ENCODE measurements around the gene RBM15B.
"Not testable (repeated sequence)": the region's sequence is repeated elsewhere in the genome, so short reads cannot be mapped to it uniquely, and the experiment has no call there.

RBM15B gene, protein sequence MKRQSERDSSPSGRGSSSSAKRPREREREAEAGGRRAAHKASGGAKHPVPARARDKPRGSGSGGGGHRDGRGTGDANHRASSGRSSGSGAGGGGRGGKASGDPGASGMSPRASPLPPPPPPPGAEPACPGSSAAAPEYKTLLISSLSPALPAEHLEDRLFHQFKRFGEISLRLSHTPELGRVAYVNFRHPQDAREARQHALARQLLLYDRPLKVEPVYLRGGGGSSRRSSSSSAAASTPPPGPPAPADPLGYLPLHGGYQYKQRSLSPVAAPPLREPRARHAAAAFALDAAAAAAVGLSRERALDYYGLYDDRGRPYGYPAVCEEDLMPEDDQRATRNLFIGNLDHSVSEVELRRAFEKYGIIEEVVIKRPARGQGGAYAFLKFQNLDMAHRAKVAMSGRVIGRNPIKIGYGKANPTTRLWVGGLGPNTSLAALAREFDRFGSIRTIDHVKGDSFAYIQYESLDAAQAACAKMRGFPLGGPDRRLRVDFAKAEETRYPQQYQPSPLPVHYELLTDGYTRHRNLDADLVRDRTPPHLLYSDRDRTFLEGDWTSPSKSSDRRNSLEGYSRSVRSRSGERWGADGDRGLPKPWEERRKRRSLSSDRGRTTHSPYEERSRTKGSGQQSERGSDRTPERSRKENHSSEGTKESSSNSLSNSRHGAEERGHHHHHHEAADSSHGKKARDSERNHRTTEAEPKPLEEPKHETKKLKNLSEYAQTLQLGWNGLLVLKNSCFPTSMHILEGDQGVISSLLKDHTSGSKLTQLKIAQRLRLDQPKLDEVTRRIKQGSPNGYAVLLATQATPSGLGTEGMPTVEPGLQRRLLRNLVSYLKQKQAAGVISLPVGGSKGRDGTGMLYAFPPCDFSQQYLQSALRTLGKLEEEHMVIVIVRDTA

DNA sequence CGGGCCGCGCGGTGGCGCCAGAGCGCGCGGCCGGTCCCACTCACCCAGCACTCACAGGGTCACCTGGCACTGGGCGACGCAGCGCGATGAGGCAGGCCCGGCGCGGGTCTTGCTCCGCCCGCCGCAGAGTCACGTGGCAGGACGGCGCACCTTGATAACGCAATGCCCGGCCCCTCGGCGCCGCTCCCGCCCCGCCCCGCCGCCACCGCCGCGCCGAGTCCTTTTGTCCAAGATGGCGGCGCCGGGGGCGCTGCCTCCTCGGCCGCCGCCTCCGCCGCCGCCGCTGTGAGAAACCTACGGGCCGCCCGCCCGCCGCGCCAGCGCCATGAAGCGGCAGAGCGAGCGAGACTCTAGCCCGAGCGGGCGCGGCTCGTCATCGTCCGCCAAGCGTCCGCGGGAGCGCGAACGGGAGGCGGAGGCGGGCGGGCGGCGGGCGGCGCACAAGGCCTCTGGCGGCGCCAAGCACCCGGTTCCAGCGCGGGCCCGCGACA, at the start of gene RBM15B:
Gene RBM15B (plus strand): TSS at position 211 of the 491 bp plus-strand sequence. CDS start 115 bp downstream, at position 326.
- peak; percentile 98 for DNase-seq

DNA sequence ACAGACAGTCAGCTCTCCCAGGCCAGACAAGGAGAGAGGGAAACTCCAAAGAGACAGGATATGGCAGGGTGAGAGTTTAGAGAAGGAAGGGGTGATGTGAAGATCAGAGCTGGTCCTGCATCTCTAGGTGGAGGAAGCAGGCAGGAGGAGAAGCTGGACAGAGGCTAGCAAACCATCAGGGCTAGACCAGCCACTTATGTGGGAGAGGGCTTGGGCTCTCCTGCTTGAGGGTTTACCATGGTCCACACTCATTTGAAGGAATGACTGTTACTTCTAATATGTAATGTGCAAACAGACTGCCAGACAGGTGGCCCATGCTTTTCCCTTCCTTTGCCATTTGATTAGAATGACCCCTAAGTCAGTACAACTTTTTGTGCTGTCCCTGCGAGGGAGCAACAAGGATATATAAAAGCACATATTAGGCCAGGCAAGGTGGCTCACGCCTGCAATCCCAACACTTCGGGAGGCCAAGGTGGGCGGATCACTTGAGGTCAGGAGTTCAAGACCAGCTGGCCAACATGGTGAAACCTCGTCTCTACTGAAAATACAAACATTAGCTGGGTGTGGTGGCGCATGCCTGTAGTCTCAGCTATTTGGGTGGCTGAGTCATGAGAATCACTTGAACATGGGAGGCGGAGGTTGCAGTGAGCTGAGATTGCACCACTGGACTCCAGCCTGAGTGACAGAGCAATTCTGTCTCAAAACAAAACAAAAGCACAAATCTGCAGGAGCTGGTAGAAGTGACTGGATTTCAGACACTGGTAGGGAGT, 47.0 kb upstream of the RBM15B start:
- no peak for DNase-seq

DNA sequence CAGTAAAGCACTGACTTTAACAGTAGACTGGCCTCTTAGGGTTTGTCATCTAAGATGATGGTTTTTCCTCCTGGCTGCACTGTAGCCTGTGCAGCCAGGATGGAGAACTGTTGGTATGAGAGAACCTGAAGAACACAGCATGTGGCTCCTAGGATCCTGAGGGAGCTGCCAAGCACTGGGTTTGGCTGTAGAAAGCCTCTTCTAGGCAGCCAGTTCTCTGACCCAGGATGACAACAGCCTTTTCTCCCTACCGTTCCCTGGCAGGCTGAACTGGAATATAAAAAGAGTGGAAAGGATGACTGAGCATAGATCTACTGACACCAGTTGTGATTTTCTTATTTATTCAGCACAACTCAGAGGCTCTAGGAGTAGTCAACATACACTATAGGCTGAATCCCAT, 40.3 kb upstream of the RBM15B start:
- DNase-seq = no peak

DNA sequence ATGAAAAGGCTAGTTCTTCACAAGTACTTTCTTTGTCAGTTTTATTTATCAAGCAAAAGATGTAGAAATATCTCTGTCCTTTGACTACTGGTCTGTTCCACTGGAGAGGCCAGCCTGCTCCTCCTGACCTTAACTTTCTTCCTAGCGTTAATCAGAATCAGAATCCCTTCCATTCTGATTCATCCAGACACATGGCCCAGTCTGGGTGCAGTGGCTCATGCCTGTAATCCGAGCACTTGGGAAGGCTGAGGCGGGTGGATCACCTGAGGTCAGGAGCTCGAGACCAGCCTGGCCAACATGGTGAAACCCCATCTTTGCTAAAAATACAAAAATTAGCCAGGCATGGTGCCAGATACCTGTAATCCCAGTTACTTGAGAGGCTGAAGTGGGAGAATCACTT, 38.0 kb upstream of the RBM15B start:
- no peak for DNase-seq

DNA sequence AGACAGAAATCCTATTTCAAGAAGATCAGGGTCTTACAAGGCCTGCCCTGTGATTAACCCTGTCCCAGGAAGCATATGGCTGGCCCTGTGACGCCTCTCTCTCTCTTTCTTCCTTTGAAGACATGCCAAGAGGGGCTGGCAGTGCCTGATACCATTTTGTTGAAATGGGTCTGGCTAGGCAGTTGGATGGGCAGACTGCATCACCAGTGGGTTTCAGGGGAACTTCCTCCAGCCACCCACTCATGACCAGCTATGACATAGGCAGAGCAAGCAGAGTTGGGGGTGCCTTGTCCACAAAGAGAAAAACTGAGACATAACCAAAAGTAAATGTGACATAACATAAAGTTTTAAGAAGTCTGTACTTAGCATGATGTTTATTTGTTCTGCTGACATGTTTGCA, 37.4 kb upstream of the RBM15B start:
- DNase-seq = peak; percentile 61

DNA sequence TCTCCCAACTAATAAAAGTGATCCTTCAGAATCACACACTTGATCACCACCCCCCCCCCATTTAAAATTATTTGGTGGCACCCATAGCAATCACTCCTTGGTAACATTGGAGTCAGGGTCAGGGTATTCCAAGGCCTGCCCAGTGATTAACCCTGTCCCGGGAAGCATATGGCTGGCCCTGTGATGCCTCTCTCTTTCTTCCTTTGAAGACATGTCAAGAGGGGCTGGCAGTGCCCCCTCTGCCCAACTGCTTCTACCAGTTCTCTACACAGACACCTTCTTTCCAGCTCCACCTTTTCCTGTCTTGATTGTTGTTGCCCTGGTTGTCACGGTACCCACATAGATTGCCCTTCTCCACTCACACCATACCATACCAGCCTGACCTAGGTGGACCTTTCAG, 36.9 kb upstream of the RBM15B start:
- DNase-seq = no peak

DNA sequence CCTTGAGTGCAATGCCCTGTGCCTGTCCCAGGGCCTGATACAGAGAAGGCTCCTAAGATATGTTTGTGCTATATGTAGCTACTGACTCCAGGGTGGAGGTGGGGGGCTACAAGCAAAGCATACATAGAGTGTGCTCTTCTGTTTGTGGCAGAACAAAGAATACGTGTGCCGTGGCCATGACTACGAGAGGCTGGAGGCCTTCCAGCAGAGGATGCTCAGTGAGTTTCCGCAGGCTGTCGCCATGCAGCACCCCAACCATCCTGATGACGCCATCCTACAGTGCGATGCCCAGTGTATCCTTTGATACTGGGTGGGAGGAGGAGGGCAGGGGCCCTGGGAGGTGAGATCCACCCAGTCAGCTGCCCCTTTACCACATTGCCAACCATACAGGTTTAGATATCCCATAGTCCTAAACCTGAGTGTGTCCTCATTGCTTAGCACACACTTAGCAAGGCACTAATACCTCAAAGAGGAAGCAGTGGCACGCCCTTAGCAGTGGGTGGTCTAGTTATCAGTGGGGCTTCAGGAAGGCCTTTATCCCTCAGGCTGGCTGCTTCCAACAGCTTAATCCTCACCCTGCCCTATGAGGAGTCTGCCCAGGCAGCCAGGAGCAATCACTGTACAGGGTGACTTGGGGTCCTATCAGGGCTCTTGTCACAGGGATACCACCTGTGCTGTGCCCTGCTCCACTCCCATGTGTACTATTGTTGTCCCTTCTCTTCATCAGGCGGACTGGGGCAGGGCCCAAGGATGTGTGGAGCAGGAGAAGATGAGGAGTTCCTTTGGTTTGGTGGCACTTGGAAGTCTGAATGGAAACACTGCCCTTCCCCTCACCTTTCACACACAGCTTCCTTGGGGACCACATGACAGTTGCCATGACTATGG, 36.1 kb upstream of the RBM15B start:
- DNase-seq = peak; percentile 40

DNA sequence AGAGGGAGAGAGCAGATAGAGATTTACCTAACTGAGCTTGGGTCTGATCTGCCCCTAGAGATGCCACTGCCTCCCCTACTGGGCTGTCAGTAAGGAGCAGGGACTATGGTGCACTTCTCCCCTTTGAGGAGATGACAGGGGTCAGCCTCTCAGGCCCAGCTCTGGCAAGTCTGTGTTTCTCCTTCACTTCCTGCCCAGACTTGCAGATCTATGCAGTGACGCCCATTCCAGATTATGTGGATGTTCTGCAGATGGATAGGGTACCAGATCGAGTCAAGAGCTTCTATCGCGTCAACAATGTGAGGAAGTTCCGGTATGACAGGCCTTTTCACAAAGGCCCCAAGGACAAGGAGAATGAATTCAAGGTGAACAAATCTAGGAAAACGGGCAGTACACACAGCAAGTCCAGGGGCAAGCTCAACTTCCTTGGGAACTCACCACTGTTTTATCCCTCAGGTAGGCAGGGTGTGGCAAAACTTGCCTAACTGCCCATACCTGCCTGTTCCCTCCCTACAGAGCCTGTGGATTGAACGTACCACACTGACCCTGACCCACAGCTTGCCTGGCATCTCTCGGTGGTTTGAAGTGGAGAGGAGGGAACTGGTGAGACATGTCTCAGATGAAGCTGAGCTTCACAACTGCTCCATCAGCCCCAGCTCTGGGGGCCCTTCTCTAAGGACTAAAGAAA, 35.0 kb upstream of the RBM15B start:
- DNase-seq = no peak

DNA sequence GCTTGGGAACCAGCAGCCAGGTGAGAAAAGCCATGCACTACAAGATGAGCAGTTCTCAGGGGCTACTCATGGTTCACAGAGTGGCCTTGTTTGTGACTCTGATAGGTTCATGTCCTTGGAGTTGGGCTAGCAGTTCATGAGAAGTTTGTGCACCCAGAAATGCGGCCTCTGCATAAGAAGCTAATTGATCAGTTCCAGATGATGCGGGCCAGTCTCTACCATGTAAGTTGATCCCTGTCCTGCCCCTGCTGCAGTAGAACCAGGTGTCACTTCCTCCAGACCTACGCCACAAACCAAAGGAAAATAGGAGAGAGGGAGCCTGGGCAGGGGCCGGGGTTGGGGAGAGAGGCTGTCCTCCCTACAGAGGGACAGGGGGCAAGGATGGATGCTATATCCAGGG, 33.2 kb upstream of the RBM15B start:
- no peak for DNase-seq

DNA sequence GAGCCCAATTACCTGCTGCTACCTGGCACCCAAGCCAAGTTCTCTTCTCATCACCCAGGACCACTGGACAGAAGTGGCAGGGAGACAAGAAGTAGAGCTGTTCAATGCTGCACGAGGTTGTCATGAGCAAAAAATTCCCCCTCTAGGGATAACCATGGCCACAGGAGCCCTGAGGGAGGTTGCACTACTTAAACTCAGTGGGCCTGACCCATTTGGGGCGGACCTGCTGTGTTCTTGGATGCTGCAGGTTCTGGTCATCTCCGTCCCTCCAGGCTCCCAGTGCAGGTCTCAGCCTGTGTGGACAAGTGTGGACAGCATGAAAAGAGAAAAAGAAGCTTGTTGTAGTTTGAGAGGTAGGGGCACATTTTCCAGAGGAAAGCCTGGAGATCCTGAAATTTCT, 32.1 kb upstream of the RBM15B start:
- no peak for DNase-seq

DNA sequence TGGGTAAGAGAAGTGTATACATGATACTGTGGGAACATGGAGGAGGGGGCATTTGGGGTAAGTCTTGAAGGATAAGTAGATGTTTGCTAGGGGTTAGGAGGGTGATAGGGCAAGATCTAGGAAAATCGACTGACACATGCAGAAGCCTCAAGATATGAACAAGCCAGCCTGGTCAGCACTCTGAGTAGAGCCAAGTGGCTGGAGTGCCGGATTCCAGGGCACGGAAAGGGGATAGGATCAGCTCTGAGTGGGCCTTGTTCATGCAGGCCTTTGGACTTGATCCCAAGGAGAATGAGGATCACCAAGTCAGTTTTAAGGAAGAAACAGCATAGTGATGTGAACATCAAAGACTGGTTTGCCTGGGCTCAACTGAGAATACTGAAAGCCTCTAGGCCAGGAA, 30.3 kb upstream of the RBM15B start:
- DNase-seq = no peak

DNA sequence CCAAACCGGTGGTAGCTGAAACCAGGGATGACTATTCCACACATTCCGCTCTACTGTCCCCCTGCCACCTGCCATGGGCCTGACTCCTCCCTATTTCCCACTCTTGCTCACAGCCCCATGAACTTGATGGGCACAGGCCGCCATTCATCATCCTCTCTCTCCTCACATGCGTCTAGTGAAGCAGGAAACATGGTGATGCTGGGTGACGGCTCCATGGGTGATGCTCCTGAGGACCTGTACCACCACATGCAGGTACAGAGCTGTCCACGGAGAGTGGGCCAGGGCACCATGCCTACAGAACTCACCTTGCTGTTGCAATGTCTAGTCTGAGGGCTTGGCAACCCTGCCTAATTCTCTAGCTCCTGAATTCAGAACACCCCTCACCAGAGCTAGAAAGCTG, 29.3 kb upstream of the RBM15B start:
- no peak for DNase-seq

DNA sequence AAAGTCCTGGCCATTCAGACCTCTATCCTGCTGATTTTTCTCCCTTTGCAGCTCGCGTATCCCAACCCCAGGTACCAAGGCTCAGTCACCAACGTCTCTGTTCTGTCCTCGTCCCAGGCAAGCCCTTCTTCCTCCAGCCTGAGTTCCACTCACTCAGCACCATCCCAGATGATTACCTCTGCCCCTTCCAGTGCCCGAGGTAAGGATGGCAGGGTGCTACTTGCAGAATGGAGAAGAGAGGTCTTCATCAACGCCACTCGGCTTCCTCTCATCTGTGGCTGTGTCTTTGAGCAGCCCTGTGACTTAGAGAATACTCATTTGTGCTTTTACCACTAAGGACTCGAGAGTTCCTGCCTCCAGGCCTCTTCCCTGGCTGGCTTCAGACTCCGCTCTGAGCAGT, 28.6 kb upstream of the RBM15B start:
- DNase-seq = no peak

DNA sequence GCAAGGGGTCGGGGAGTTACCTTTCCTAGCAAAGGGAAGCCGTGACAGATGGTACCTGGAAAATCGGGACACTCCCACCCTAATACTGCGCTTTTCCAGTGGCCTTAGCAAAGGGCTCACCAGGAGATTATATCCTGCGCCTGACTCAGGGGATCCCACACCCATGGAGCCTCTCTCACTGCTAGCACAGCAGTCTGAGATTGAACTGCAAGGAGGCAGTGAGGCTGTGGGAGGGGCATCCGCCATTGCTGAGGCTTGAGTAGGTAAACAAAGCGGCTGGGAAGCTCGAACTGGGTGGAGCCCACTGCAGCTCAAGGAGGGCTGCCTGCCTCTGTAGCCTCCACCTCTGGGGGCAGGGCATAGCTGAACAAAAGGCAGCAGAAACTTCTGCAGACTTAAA, 22.8 kb upstream of the RBM15B start:
- DNase-seq = not testable (repeated sequence)

DNA sequence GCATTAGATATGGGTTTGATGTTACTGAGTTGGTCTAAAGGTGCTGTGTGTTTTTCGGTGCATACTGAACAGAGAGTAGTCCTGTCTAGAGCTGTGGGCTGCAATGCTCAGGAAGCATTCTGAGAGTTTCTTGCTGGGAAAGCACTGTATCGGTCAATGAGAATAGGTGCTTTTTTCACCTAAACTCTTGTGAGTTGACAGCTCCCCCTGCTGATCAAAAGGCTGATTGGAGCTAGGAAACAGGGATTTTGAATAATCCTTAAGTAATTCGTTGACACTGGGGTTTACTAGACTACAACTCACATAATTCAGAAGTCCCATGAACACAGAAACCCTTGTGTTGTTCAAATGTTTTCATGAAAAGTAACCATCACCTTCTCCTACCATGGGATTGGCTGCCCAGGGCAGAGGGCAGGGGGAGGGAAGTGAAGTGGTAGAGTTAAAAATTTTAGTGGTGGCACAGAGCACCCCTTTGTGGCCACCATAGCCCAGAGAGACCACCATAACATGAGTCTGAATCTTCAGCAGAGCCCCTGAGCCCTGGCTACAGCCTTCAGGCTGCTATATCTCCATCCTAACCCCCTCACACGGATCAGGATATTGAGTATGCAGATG, 19.0 kb upstream of the RBM15B start:
- peak; percentile 88 for DNase-seq

DNA sequence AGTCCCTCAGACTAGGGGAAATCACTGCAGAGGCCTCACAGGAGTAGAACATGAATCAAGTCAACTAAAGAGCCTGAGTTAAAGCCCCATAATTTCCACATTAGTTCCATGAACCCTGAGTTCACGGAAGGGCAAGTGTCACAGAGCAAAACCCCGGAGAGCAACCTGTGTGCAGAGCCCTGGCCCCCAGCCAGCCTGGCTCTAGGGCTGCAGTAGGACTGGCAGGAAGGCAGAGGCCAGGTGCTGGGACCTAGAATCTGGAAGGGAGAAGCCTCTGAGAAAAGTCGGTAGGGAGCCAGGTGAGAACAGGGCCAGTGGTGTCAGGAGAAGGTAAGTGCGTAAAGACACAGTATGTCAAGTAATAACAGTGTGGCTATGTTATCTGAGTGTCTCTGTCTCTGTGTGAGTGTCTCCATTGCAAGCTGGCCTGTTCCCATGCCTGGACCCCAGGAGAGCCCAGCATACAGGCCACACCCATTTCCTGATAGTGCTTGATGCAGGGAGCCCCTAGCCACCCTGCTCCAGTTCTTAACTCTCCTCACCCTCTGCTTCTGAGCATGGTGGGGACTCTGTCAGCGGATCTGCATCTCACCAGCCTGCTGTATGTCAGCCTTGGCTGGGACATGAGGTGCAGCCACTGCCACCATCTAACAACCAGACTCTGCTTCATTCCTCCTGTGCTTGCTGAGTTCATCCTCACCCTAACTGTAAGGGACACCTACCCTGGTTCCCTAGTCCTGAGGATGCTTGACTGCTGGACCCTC, 17.2 kb upstream of the RBM15B start:
- no peak for DNase-seq

DNA sequence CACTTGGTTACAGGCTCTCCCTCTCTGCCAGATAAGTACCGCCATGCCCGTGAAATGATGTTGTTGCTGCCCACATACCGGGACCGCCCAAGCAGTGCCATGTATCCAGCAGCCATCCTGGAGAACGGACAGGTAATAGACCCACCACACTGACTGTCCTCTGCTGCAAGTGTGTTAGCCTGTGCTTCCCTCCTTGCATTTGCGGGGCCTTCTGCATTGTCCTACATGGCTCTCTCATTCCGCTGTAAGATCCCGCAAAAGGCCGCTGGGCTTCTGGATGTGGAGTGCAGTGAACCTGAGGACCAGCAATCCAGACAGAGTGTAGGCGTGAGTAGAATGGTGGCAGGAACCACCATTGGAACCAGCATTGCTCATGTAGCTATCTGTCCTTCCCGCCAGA, 16.6 kb upstream of the RBM15B start:
- no peak for DNase-seq

DNA sequence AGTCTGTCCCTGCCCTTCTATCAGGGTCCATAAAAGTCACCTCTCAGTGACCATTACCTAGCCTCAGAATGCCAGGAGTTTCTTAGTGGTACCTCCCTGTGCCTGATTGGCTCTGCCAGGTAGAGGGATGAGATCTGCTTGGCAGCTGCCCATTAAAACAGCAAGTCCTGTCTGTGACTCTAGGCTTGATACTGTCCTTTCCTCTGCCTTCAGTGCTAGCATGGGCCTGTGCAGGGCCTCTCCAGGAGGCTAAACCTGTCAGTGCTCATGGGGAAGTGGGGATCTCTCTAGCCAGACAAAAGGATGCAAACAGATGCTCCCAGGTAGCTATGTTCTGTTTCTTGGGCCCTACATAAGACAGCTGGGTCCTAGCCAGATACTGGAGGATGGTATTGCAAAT, 15.9 kb upstream of the RBM15B start:
- DNase-seq = no peak

DNA sequence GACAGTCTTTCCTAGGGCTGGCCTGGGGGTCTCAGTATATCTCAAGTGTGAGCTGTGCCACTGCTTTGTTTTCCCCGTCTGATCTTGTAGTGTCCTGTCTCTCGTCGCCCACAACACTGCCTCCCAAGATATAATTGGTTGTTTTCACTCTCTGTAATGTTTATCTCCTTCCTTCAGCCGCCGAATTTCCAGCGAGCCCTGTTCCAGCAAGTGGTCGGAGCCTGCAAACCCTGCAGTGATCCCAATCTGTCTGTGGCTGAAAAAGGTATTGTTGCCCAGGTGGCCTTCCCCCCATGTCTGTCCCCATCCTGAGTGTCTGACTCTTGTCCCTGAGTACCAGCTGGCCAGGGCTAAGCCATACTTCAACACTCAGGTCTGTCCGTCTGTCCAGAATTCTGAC, 15.5 kb upstream of the RBM15B start:
- no peak for DNase-seq

DNA sequence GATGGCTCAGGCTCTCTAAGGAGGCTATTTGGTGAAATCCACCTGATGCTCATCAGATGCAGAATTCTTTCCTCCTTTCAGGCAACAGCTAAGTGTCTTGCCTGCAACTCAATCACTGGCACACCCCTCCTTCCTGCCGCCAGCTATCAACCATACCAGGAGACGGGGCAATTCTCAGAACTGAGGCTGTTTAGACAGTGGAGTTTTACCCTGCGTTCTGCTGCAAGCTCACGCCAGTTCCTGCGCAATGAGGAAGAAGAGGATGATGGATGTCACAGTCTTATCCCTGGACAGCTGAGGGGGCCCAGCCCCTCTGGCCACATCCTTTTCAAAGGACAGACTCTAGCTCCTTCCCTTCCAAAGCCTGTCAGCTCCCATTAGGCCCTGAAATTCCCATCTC, 13.0 kb upstream of the RBM15B start:
- DNase-seq = peak; percentile 76

All from hematopoietic multipotent progenitor cell treated with erythropoietin and hydrocortisone succinate and interleukin-3 and kit ligand, for 4 days (in vitro differentiated cells).